Memory B cell (primary cell): Measurements from ENCODE around the gene MS4A10.

Experiments
- ATAC-seq: fragments of 150-1000 bp; cut with Tn5 transposase; 2 replicates; pipeline ENCODE4 v1.10.0; 2021; ENCODE audit warnings: low read depth, mild to moderate bottlenecking, moderate library complexity
- DNase-seq, 2 donors: peaks; one replicate each; pipeline ENCODE4 v3.0.0; 2022; ENCODE audit warnings: low spot score in 2 of 2
- H3K27ac Mint-ChIP-seq: one replicate; pipeline ENCODE4 v1.8.0; 2022; ENCODE audit warnings: mild to moderate bottlenecking, moderate library complexity, mixed read lengths
- H3K27me3 Mint-ChIP-seq: one replicate; pipeline ENCODE4 v1.8.0; 2022; ENCODE audit warnings: mixed read lengths
- H3K36me3 Mint-ChIP-seq: one replicate; pipeline ENCODE4 v1.8.0; 2022; ENCODE audit warnings: mild to moderate bottlenecking, mixed read lengths
- H3K4me1 Mint-ChIP-seq: one replicate; pipeline ENCODE4 v1.8.0; 2022; ENCODE audit warnings: mixed read lengths
- H3K4me3 Mint-ChIP-seq: one replicate; pipeline ENCODE4 v1.8.0; 2022; ENCODE audit warnings: mild to moderate bottlenecking, moderate library complexity, mixed read lengths
- H3K9me3 Mint-ChIP-seq: one replicate; pipeline ENCODE4 v1.8.0; 2022; ENCODE audit warnings: mixed read lengths

Gene MS4A10

DNA sequence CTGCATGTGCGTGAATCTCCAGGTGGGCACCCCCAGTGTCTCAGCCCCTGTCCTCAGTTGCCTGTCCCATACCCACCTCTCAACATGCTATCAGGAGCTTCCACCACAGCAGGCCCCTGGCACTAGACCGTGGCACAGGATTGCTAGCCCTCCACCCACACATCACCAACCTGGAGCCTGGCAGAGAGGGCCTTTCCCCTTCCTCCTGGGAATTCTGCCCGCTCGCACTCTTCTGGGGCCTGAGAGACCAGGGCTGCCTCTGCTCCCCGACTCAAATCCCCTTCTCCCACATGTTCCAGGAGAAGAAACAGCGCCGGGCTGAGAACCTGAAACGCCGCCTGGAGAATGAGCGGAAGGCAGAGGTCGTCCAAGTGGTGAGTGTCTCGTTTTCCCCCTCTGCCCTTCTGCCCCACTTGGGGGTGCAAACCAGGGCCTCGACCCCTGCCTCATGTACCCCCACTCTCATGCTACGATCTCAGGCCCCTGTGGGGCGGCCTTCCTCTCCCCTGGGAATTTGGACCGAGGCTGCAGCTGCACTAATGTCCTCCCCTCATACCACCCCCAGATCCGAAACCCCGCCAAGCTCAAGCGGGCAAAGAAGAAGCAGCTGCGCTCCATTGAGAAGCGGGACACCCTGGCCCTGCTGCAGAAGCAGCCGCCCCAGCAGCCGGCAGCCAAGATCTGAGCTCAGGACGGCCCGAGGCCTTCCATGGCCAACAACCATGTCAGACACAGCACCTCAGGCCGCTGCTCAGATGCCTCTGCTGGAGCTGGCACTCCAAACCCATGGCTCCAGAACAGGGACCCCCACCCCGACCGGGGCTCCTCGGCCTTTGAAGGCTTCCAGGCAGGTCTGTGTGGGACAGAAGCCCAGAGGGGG lies 64.7 kb downstream of the MS4A10 start:
- no peak for ATAC-seq
- Mint-ChIP-seq H3K4me1 (peaks cover 9% of the 10 kb centered on the region), H3K4me3 (no peak overlapping the region), H3K9me3 (no peaks in the 10 kb centered on the region), H3K27me3 (no peaks in the 10 kb centered on the region), H3K36me3 (peaks cover 37% of the 10 kb centered on the region), H3K27ac (no peak overlapping the region)
- no peak for DNase-seq
